K562 (cell line): Measurements from ENCODE around the gene TMC5. TPM values are rescaled to one million over a fixed set of nuclear protein-coding genes. Genes with fewer than 3 reads are reported as not detected.
A peak's percentile ranks its signal among the peaks of the same experiment; 100 is the strongest.
"Not testable (repeated sequence)": the region's sequence is repeated elsewhere in the genome, so short reads cannot be mapped to it uniquely, and the experiment has no call there.

ENCODE experiments used
- ATAC-seq: fragments of 200-7000 bp; cut with Tn5 transposase; 3 replicates; pipeline ENCODE4 v1.9.1; 2020; ENCODE audit warnings: moderate library complexity
- BruUV-seq: library from RNA; stranded (reverse); fragments of 400-500 nt; replicated peaks from 2 replicates; lab custom pipeline; 2021; lab: Mats Ljungman, UMichigan
- CTCF ChIA-PET: fragments of 300-600 bp; formaldehyde crosslinking; extraction: SDS; loops from one replicate; lab custom pipeline; 2021; ENCODE audit warnings: low intra/inter-chr PET ratio; lab: Yijun Ruan, JAX
- POLR2A ChIA-PET: fragments of 300-600, 350-650 bp; sonication (Branson Sonifier 250); formaldehyde crosslinking; extraction: SDS; loops from one replicate; lab custom pipeline; 2021; ENCODE audit warnings: antibody characterized with exemption, inconsistent platforms; lab: Yijun Ruan, JAX
- DNase-seq, 4 experiments: peaks; one replicate each; pipeline versions ENCODE4 v3.0.0 to v3.0.0-alpha.2; 2011 to 2018; ENCODE audit warnings: low spot score in 3 of 4, mixed read lengths in 3 of 4; ENCODE audit errors: extremely low read depth in 1 of 4
- FAIRE-seq: peaks from 2 replicates; lab custom pipeline; 2011; peaks lifted over from hg19 to GRCh38; lab: Jason Lieb, UNC
- H2AFZ ChIP-seq: 2 replicates; pipeline ENCODE4 v1.6.0; 2011; ENCODE audit warnings: low read depth, low read length, control low read depth, inconsistent platforms
- H3K27ac ChIP-seq: fragments of 200-600 bp; 3 replicates; pipeline ENCODE4 v1.8.0; 2011; ENCODE audit warnings: low read depth, mild to moderate bottlenecking, control low read depth, inconsistent platforms, low read length, moderate library complexity, mixed read lengths; ENCODE audit errors: extremely low read depth
- H3K27me3 ChIP-seq, 2 experiments: fragments of 300-600 bp in 1 of 2; 2 replicates in 1 of 2; 3 replicates in 1 of 2; pipeline versions ENCODE4 v1.6.0 to v1.8.0; 2011; ENCODE audit warnings: inconsistent platforms in 2 of 2, low read length in 2 of 2, mild to moderate bottlenecking in 1 of 2, mixed read lengths in 1 of 2, moderate library complexity in 1 of 2; ENCODE audit not compliant: control insufficient read depth in 2 of 2, insufficient read depth in 2 of 2
- H3K36me3 ChIP-seq: fragments of 300-600 bp; 3 replicates; pipeline ENCODE4 v1.8.0; 2011; ENCODE audit warnings: mild to moderate bottlenecking, low read length, inconsistent platforms; ENCODE audit not compliant: control insufficient read depth, insufficient read depth
- H3K4me1 ChIP-seq, 2 experiments: fragments of 200-600 bp in 1 of 2; replicated peaks in 1 of 2; 2 replicates in 1 of 2; 3 replicates in 1 of 2; pipeline versions ENCODE4 v1.5.1 to v1.8.0; 2011; ENCODE audit warnings: inconsistent platforms in 2 of 2, low read length in 2 of 2, mild to moderate bottlenecking in 1 of 2, mixed read lengths in 1 of 2, moderate library complexity in 1 of 2; ENCODE audit not compliant: control insufficient read depth in 2 of 2, insufficient read depth in 2 of 2
- H3K4me2 ChIP-seq: 2 replicates; pipeline ENCODE4 v1.6.1; 2011; ENCODE audit warnings: low read length, control low read depth, inconsistent platforms, mixed read lengths; ENCODE audit not compliant: insufficient read depth
- H3K4me3 ChIP-seq: fragments of 200-600 bp; sonication (generic), shearing (Covaris generic); 2 replicates; pipeline ENCODE4 v1.5.1; 2016; ENCODE audit warnings: control low read depth, inconsistent platforms
- H3K79me2 ChIP-seq: fragments of 200-600 bp; 3 replicates; pipeline ENCODE4 v1.8.0; 2011; ENCODE audit warnings: low read length, inconsistent platforms; ENCODE audit not compliant: control insufficient read depth, insufficient read depth
- H3K9ac ChIP-seq, 2 experiments: 2 replicates each; pipeline versions ENCODE4 v1.6.0 to v1.6.1; 2011; ENCODE audit warnings: low read depth in 2 of 2, low read length in 2 of 2, control low read depth in 1 of 2, inconsistent platforms in 1 of 2, mild to moderate bottlenecking in 1 of 2, mixed read lengths in 1 of 2; ENCODE audit not compliant: insufficient read depth in 1 of 2
- H3K9me1 ChIP-seq: one replicate; pipeline ENCODE4 v1.6.0; 2011; ENCODE audit warnings: inconsistent platforms, mild to moderate bottlenecking, low read length, moderate library complexity; ENCODE audit not compliant: control insufficient read depth, insufficient read depth
- H3K9me3 ChIP-seq: replicated peaks from 2 replicates; pipeline ENCODE4 v1.5.1; 2011; ENCODE audit warnings: low read depth, low read length, inconsistent platforms; ENCODE audit not compliant: control insufficient read depth, insufficient read depth
- H4K20me1 ChIP-seq: replicated peaks from 2 replicates; pipeline ENCODE4 v1.6.1; 2011; ENCODE audit warnings: low read length, inconsistent platforms, mixed read lengths; ENCODE audit not compliant: control insufficient read depth, insufficient read depth
- NFIC ChIP-seq: fragments of 450-650 bp; IDR thresholded peaks from 2 replicates; pipeline ENCODE4 v1.6.1; 2017; ENCODE audit warnings: mild to moderate bottlenecking, inconsistent platforms
- TEAD1 ChIP-seq, 2 experiments: fragments of 450-650 bp in 1 of 2; sonication (generic) in 1 of 2; formaldehyde crosslinking; IDR thresholded peaks; 2 replicates each; pipeline versions ENCODE4 v1.4.0 to v1.8.0; 2020 to 2022; ENCODE audit warnings: mild to moderate bottlenecking in 2 of 2, missing genetic modification reagents in 1 of 2
- WGBS: fragments of 100-300 bp; shearing (Covaris generic); methylation state at CpG from one replicate; pipeline ENCODE4 v1.1.6; 2016; ENCODE audit warnings: low coverage, mixed read lengths; ENCODE audit not compliant: insufficient coverage; ENCODE audit errors: missing lambda C conversion rate; 5-methylcytosine and 5-hydroxymethylcytosine counted together
- in situ Hi-C: fragments of 300-500 bp; cut with MboI; formaldehyde crosslinking; loops from 4 replicates; pipeline ENCODE4 v1.15.0; 2018; ENCODE audit warnings: inconsistent platforms, mixed read lengths
- intact Hi-C: fragments of 100-400 bp; cut with micrococcal nuclease; formaldehyde crosslinking; loops from 2 replicates; pipeline ENCODE4 v1.14.2; 2022
- polyA plus RNA-seq, 8 experiments: library from polyadenylated mRNA; depleted of rRNA in 4 of 8; stranded (reverse) in 5 of 8; unstranded in 3 of 8; fragments of >200 nt; fragmentation: Nextera tagmentation in 2 of 8; fragmentation: Illumina TruSeq in 1 of 8; extraction: Ambion mirVana in 2 of 8; extraction: Trizol in 1 of 8; gene quantifications; 2 replicates each; pipeline versions ENCODE4 v1.2.1 to v1.2.3, GENCODE V29; 2011 to 2014; ENCODE audit warnings: inconsistent platforms in 1 of 8, missing spikeins in 1 of 8
- total RNA-seq, 7 experiments: library from RNA; depleted of rRNA in 6 of 7; stranded (reverse); fragments of >200 nt in 6 of 7; fragmentation: Illumina TruSeq in 2 of 7; extraction: Trizol in 2 of 7; gene quantifications; 2 replicates each; pipeline versions ENCODE4 v1.2.1 to v1.2.3, GENCODE V29; 2011 to 2021; ENCODE audit warnings: low replicate concordance in 1 of 7

Gene TMC5
- total and polyA plus RNA-seq, 9 of the 15 experiments (the other 6 are each of a cell fraction or from before 2014, with no cell fraction given): 0.83 to 2.6 (median 1.6) TPM

- Histone ChIP-seq H2AFZ (no peak overlapping the region), H3K4me3 (no peak overlapping the region), H3K9me1 (no peaks in the 10 kb centered on the region), H3K79me2 (no peaks in the 10 kb centered on the region), H3K36me3 (peaks cover 64% of the 10 kb centered on the region; the same call in 2 of the 3 replicates), H4K20me1 (no peaks in the 10 kb centered on the region), H3K9ac (no peak overlapping the region), H3K27ac (no peak overlapping the region), H3K4me1 (no peaks in the 10 kb centered on the region), H3K4me2 (no peak overlapping the region), H3K27me3 (no peaks in the 10 kb centered on the region), H3K9me3 (no peaks in the 10 kb centered on the region)
- TF ChIP-seq TEAD1 (CRISPR knock-in tag; IDR thresholded peaks at IDR 0.05): no peak
- TF ChIP-seq NFIC: 0 out of 2 replicates have a peak, but pooled peaks have one; percentile 26
- WGBS: 88% methylated on average over 3 of the region's 3 CpGs
- FAIRE-seq: no peak
- intact Hi-C loops (no loop called here), in situ Hi-C loops (no loop called here)
- no TSS peak for BruUV-seq
- DNase-seq: no peak
- ATAC-seq: no peak
- POLR2A ChIA-PET: interaction anchor here (0.6 to 1.3 kb wide), 5 partner anchors 10 to 108 kb away, joined by 3 to 5 read pairs (median 3); partner anchors contain the start of genes CCP110 and VPS35L
- CTCF ChIA-PET: no interaction called here
These were observed 124.6 kb downstream of the TMC5 start for GRCh38 chr16:19542138-19542821.

GRCh38 chr16:19543278-19543996, 125.8 kb downstream of the TMC5 start:
- not testable (repeated sequence) for H3K4me3 ChIP-seq
- H3K36me3 ChIP-seq: peaks cover 69% of the 10 kb centered on the region; the same call in 2 of the 3 replicates

More at GRCh38 chr16:19543278-19543996, 125.8 kb downstream of the TMC5 start:
- intact Hi-C loops, in situ Hi-C loops, H3K9ac ChIP-seq, H3K27ac ChIP-seq, ATAC-seq, H3K79me2 ChIP-seq, H4K20me1 ChIP-seq, H3K27me3 ChIP-seq, H3K9me1 ChIP-seq, CTCF ChIA-PET, H3K9me3 ChIP-seq, FAIRE-seq, H3K4me2 ChIP-seq, BruUV-seq, H3K4me1 ChIP-seq, DNase-seq, H2AFZ ChIP-seq: not testable (repeated sequence)
- WGBS: 84% methylated on average over 10 of the region's 10 CpGs
- POLR2A ChIA-PET: interaction anchor here (0.6 to 2.5 kb wide), 4 partner anchors 11 to 19 kb away, joined by 3 to 7 read pairs (median 4); partner anchors contain the start of genes CCP110 and VPS35L
